HCT116 (cell line): ENCODE measurements around the gene PRKCA. TPM values are rescaled to one million over a fixed set of nuclear protein-coding genes. Genes with fewer than 3 reads are reported as not detected.

Experiments used
- ATAC-seq: fragments of 200-7000 bp; cut with Tn5 transposase; 2 replicates; pipeline ENCODE4 v1.9.1; 2020; ENCODE audit warnings: mild to moderate bottlenecking, moderate library complexity
- BruUV-seq: library from RNA; stranded (reverse); fragments of 400-500 nt; replicated peaks from 2 replicates; lab custom pipeline; 2021; lab: Mats Ljungman, UMichigan
- CTCF ChIA-PET: fragments of 300-600 bp; sonication (Branson Sonifier 250); formaldehyde crosslinking; loops from one replicate; lab custom pipeline; 2021; ENCODE audit warnings: antibody characterized with exemption; lab: Charles Lee
- POLR2A ChIA-PET: fragments of 300-600, 350-600 bp; sonication (Branson Sonifier 250); formaldehyde crosslinking; loops from one replicate; lab custom pipeline; 2021; ENCODE audit warnings: antibody characterized with exemption; lab: Charles Lee
- RAD21 ChIA-PET, 2 experiments: fragments of 300-600 bp; sonication (Branson Sonifier 250); formaldehyde crosslinking; loops; one replicate each; lab custom pipeline; 2023; ENCODE audit warnings: low total read pairs in 2 of 2; ENCODE audit not compliant: uncharacterized antibody in 2 of 2, unreplicated experiment in 2 of 2, low non-redundant PET in 1 of 2; lab: Charles Lee
- DNase-seq: peaks from one replicate; pipeline ENCODE4 v3.0.0-alpha.2; 2010; ENCODE audit warnings: low read depth, low spot score
- H2AFZ ChIP-seq: fragments of 200-600 bp; shearing (Covaris generic), sonication (generic); 2 replicates; pipeline ENCODE4 v1.6.1; 2017; ENCODE audit warnings: low read depth, mixed run types, mixed read lengths, antibody characterized with exemption, low read length; ENCODE audit not compliant: poor library complexity, severe bottlenecking
- H3K27ac ChIP-seq: 2 replicates; pipeline ENCODE4 v1.5.1; 2012; ENCODE audit warnings: low read depth, low read length
- H3K27me3 ChIP-seq: fragments of 200-600 bp; sonication (generic); 2 replicates; pipeline ENCODE4 v1.6.1; 2016; ENCODE audit warnings: mixed run types, low read length, mixed read lengths; ENCODE audit not compliant: insufficient read depth
- H3K36me3 ChIP-seq, 2 experiments: fragments of 200-500 bp in 1 of 2; fragments of 200-600 bp in 1 of 2; sonication (Bioruptor generic) in 1 of 2; sonication (generic) in 1 of 2; 2 replicates each; pipeline versions ENCODE4 v1.5.1 to v1.6.1; 2014 to 2016; ENCODE audit warnings: low read length in 2 of 2, inconsistent platforms in 1 of 2, mixed read lengths in 1 of 2, mixed run types in 1 of 2; ENCODE audit not compliant: insufficient read depth in 2 of 2, control insufficient read depth in 1 of 2
- H3K4me1 ChIP-seq, 2 experiments: fragments of 200-600 bp in 1 of 2; sonication (generic) in 1 of 2; 2 replicates each; pipeline versions ENCODE4 v1.5.1 to v1.6.1; 2012 to 2017; ENCODE audit warnings: low read length in 2 of 2, inconsistent platforms in 1 of 2, mild to moderate bottlenecking in 1 of 2, mixed read lengths in 1 of 2, mixed run types in 1 of 2, moderate library complexity in 1 of 2; ENCODE audit not compliant: insufficient read depth in 2 of 2, control insufficient read depth in 1 of 2
- H3K4me2 ChIP-seq: fragments of 200-600 bp; sonication (generic); 2 replicates; pipeline ENCODE4 v1.6.1; 2017; ENCODE audit warnings: mixed run types, low read length, mixed read lengths
- H3K4me3 ChIP-seq, 2 experiments: fragments of 200-600 bp in 1 of 2; sonication (generic) in 1 of 2; replicated peaks in 1 of 2; 2 replicates each; pipeline ENCODE4 v1.5.1; 2011 to 2016; ENCODE audit warnings: low read length in 2 of 2, control low read depth in 1 of 2, low read depth in 1 of 2, mild to moderate bottlenecking in 1 of 2, mixed read lengths in 1 of 2, mixed run types in 1 of 2
- H3K79me2 ChIP-seq: fragments of 200-600 bp; sonication (generic); 2 replicates; pipeline ENCODE4 v1.6.1; 2017; ENCODE audit warnings: mild to moderate bottlenecking, mixed run types, low read length, moderate library complexity, mixed read lengths; ENCODE audit not compliant: insufficient read depth
- H3K9ac ChIP-seq: fragments of 200-600 bp; sonication (generic); 2 replicates; pipeline ENCODE4 v1.6.1; 2016; ENCODE audit warnings: low read length, mixed read lengths
- H3K9me2 ChIP-seq: fragments of 200-600 bp; sonication (generic), shearing (Covaris generic); 2 replicates; pipeline ENCODE4 v1.6.1; 2017; ENCODE audit warnings: mixed run types, mild to moderate bottlenecking, moderate library complexity; ENCODE audit not compliant: insufficient read depth
- H3K9me3 ChIP-seq, 2 experiments: fragments of 200-500 bp in 1 of 2; fragments of 200-600 bp in 1 of 2; sonication (Bioruptor generic) in 1 of 2; sonication (generic) in 1 of 2; 2 replicates each; pipeline ENCODE4 v1.6.1; 2014 to 2017; ENCODE audit warnings: low read length in 2 of 2, mixed read lengths in 2 of 2, inconsistent platforms in 1 of 2, low read depth in 1 of 2, mild to moderate bottlenecking in 1 of 2, mixed run types in 1 of 2, moderate library complexity in 1 of 2; ENCODE audit not compliant: control insufficient read depth in 1 of 2, insufficient read depth in 1 of 2
- H4K20me1 ChIP-seq: fragments of 200-600 bp; sonication (generic), shearing (Covaris generic); 2 replicates; pipeline ENCODE4 v1.6.1; 2017; ENCODE audit warnings: mixed run types, mild to moderate bottlenecking, moderate library complexity; ENCODE audit not compliant: insufficient read depth
- CBX3 ChIP-seq: IDR thresholded peaks from 2 replicates; pipeline ENCODE4 v1.6.1; 2012; ENCODE audit warnings: low read depth
- EGR1 ChIP-seq: IDR thresholded peaks from 2 replicates; pipeline ENCODE4 v1.6.1; 2012; ENCODE audit warnings: low read depth
- ELF1 ChIP-seq: IDR thresholded peaks from 2 replicates; pipeline ENCODE4 v1.6.1; 2012; ENCODE audit warnings: low read depth, borderline replicate concordance
- EZH2 ChIP-seq: fragments of 200-600 bp; sonication (generic); IDR thresholded peaks from 2 replicates; pipeline ENCODE4 v1.6.1; 2017; ENCODE audit warnings: antibody characterized with exemption, mixed run types
- EZH2phosphoT487 ChIP-seq: fragments of 200-600 bp; IDR thresholded peaks from 2 replicates; pipeline ENCODE4 v1.6.1; 2018; ENCODE audit warnings: antibody characterized with exemption, borderline replicate concordance
- FOSL1 ChIP-seq: IDR thresholded peaks from 2 replicates; pipeline ENCODE4 v1.6.1; 2012; ENCODE audit warnings: low read depth
- REST ChIP-seq: IDR thresholded peaks from 2 replicates; pipeline ENCODE4 v1.6.1; 2012; ENCODE audit warnings: low read depth
- SP1 ChIP-seq: IDR thresholded peaks from 2 replicates; pipeline ENCODE4 v1.6.1; 2012; ENCODE audit warnings: low read depth
- SRF ChIP-seq: IDR thresholded peaks from 2 replicates; pipeline ENCODE4 v1.6.1; 2012; ENCODE audit warnings: low read depth
- ZBTB33 ChIP-seq: IDR thresholded peaks from 2 replicates; pipeline ENCODE4 v1.6.1; 2011; ENCODE audit warnings: mild to moderate bottlenecking, low read length, moderate library complexity; ENCODE audit not compliant: insufficient replicate concordance; ENCODE audit errors: extremely low read depth
- ZNF274 ChIP-seq: fragments of 200-500 bp; sonication (Bioruptor generic); IDR thresholded peaks from 2 replicates; pipeline ENCODE4 v1.6.1; 2014; ENCODE audit warnings: mild to moderate bottlenecking, low read depth, low read length, inconsistent platforms
- intact Hi-C: fragments of 100-400 bp; cut with micrococcal nuclease; formaldehyde crosslinking; loops from 2 replicates; pipeline ENCODE4 v1.10.0; 2022
- total RNA-seq: library from RNA; stranded (reverse); gene quantifications from one replicate; pipeline ENCODE4 v1.2.1, GENCODE V29; 2021; ENCODE audit not compliant: unreplicated experiment

PRKCA gene
- total RNA-seq, 1 experiment from 2014 or later: 18.8 TPM

GRCh38 chr17:66292353-66292752 is 10.1 kb upstream of the PRKCA start:
- BruUV-seq: no TSS peak

More at GRCh38 chr17:66292353-66292752, 10.1 kb upstream of the PRKCA start:
- intact Hi-C loops: no loop called here
- DNase-seq (no peak), ATAC-seq (no peak)
- Histone ChIP-seq H3K4me3 (no peak overlapping the region), H3K9me2 (no peaks in the 10 kb centered on the region), H4K20me1 (no peaks in the 10 kb centered on the region), H3K4me1 (no peaks in the 10 kb centered on the region), H3K9ac (no peak overlapping the region), H3K9me3 (no peaks in the 10 kb centered on the region), H3K79me2 (no peaks in the 10 kb centered on the region), H3K27me3 (no peaks in the 10 kb centered on the region), H3K27ac (no peak overlapping the region), H3K36me3 (no peaks in the 10 kb centered on the region), H2AFZ (no peak overlapping the region), H3K4me2 (no peak overlapping the region)
- TF ChIP-seq FOSL1 (no peak), SP1 (no peak), ELF1 (no peak), EZH2phosphoT487 (no peak), ZBTB33 (no peak), ZNF274 (no peak), CBX3 (no peak), EZH2 (no peak), SRF (no peak), REST (no peak), EGR1 (no peak)
- RAD21 ChIA-PET: no interaction called here
- POLR2A ChIA-PET: no interaction called here
- CTCF ChIA-PET: no interaction called here
